ENCODE results near the gene KAZN.

The KAZN gene

DNA sequence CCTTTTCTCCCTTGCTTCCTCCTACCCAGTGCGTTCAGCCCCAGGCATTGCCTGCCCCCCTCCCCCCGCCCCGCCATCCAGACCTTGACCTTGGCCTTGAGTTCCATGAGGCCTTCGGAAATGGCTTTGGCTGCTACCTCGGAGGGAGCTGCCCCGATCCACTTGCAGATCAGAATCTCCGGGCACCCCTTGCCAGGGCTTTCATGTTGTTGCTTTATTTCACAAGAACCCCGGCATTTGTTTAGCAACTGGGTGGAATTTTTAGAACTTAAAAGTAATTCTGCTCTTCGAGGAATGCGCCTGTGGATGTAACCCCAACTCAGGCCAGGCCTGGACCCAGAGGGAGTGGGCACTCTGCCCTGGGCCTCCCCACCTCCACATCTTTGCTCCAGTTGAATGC is 401.0 kb downstream of the KAZN start:
- no peak for DNase-seq

DNA sequence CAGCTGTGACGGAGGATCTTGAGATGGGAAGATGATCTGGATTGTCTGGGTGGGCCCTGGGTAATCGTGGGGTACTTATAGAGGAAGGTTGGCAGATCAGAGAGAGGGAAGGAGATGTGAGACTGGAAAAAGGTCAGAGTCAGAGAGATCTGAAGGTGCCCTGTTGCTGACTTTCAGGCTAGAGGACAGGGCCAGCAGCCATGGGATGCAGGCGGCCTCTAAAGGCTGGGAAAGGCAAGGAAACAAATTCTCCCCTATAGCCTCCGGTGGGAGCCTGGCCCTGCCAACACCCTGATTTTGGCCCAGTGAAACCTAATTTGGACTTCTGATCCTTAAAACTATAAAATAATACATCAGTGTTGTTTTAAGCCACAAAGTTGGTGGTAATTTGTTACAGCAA is 401.5 kb downstream of the KAZN start:
- DNase-seq: no peak

DNA sequence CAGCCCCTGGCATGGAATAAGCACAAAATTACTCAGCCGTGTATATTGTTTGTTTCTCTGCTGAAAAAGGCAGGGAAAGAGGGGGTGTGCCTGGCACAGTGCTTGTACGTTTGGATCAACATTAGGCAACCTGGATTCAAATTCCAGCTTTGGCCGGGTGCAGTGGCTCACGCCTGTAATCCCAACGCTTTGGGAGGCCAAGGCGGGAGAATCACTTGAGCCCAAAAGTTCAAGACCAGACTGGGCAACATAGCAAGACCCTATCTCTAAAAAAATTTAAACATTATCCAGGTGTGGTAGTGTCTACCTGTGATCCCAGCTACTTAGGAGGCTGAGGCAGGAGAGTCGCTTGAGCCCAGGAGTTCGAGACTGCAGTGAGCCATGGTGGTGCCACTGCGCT is 402.2 kb downstream of the KAZN start:
- DNase-seq: no peak

DNA sequence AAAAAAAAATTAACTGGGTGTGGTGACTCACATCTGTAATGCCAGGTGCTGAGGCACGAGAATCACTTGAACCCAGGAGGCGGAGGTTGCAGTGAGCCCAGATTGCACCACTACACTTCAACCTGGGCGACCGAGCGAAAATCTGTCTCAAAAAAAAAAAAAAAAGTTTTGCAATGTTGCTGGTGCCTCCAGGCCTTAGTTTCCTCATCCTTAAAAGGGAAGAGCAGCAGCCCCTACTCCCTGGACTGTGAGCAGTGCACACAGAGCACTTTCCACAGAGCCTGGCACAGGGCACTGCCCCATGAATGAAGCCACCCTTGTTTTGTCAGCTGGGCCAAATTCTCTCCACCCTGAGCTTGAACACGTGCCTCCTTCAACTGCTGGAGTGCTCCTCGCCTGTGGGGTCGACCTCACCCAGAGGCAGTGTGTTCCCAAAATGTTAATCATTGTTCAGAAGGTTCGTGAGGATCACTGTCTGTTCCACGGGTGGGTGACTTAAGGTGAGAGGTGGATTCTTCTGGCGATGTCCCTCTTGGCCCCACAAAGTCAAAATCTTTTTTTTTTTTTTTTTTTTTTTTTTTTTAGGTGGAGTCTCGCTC is 402.9 kb downstream of the KAZN start:
- no peak for DNase-seq

DNA sequence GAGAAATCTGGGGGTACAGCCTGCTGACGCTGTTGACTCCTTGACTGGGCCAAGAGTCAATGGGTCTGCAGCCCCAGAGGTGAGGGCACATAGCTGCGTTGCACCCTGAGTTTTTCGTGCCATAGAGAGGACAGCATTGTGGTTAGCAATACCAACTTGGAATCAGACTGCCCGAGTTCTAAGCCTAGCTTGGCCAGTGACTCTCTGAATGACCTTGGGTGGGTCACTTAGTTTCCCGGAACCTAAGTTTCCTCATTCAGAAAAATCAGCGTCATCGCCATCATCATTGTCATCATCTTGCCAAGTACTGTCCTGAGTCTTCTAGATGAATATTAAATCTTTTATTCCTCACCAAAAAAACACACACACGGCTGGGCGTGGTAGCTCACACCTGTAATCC is 403.8 kb downstream of the KAZN start:
- no peak for DNase-seq

DNA sequence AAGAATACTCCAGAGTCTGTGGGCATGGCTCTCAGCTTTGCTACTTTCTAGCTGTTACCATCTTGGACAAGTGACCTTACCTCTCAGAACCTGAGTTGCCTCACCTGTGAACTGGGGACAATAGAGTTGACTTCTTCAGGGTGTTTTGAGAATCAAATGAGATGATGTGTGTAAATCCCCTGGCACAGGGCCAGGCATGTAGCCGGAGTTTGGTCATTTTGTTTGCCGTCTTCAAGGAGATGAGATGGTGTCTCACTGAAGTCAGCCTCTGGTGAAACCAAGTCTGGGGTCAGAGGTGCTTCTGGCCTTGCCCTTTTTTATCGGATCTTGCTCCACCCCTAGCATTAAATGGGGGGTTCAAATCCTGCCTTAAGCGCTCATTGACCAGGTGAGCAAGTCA is 405.9 kb downstream of the KAZN start:
- no peak for DNase-seq

DNA sequence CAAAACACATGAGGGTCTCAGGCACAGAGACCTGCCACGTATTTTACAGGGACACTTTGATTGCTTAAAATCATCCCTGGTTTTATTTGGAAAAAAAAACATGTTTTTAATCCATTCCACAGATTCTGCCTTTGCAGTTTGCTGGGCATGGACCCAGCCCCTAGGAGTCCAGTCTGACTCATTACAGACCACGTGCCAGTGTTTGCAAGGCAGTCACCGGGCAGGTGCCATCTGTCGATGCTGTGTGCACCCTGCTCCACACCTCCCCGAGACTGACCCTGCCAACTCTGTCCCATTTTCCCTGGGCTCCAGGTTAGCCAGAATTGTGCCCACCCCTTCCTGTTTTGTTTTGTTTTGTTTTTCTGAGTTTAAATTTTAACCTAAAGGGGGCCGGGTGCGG is 406.6 kb downstream of the KAZN start:
- no peak for DNase-seq

DNA sequence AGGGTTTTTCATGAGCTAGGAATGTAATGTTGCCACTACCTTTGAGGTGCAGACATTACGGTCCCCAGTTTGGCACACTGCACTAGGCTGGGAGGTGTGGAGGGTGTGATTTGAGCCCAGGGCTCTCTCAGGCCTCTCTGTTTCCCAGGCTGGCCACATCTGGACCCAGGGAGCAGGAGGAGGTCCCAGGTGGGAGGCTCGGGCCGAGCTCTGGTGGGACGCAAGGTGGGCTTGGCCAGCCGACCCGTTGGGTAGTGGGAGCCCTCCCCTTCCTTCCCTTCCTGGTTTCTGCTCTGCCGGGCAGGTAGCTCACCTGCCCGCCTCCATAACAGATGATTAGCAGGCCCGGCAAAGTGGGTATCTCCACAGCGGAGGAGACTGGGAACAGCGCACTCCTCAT is 408.9 kb downstream of the KAZN start:
- DNase-seq: no peak

DNA sequence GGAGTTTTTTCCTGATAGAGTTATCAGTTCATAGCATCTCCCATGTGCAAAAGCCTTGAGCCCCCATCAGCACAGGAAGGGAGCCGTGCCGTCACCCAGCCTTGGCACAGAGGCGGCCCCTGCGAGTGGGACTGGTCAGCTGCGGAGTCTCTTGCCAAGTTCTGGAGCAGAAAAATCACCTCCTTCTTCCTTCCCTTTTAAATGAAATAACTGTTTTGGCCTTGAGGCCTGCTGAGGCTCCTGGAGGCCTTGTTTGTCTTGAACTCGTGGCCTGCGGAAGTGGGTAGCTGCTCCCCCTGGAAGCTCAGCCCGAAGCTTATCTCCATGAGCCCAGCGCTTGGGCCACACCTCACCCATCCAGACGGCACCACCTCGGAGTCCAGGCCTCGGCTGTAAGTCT is 409.4 kb downstream of the KAZN start:
- DNase-seq: no peak

DNA sequence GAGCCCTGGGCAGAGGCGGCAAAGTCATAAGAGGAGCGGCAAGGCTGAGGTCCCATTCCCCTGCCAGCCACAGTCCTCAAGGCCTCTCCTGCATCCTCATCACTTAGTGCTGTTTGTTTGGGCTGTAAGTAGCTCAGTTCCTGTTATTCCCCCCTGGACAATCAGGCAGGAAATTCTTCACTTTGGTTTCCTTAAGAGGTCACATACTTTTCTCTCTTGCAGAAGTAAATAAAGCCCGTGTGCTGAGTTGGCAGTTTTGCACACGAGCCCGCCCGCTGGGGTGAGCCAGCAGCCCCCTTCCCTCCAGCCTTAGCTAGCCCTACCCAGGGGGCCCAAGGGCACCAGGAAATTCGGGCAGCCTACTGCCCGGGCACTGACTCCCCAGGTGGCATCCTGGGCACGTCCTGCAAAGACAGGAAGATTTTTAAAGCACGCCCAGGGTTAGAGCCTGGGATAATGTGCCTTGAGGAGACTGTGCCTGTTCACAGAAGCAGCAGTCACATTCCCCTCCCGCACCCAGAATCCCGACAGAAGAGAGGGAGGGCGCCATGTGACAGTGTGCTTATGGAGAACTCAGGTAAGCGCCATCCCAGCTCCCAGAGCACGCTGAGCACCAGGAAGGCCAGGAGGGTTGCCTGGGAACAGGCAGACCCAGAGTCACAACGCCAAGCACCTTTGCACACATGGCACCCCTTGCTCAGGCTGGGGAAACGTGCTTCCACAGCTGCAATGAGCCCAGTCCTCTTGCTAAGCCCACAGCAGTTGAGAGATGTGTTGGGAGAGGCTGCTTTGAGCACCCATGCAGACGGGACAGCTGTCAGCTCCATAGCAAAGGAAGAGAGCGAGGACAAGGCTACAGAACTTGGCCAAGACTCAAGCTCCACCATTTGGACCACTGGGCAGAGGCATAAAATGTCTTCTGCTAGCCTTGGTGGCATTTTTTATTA is 410.6 kb downstream of the KAZN start:
- DNase-seq: no peak

DNA sequence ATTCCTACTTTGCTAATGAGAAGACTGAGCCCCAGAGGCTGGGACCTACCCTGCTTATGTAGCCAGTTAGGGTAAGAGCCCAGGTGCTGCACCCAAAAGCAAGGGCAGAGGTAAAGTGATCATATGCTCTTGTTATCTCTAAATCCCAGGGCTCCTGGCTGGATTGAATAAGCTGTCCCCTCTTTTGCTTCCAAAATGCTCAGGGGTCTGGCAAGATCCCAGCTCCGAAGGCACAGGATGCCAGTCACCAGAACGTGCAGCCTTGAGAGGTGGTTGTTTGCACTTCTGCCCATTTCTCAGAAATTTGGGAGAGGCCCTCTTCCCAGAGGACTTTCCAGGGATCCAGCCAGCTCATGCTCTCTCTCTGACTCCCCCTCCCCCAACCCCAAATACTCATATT is 412.7 kb downstream of the KAZN start:
- no peak for DNase-seq

DNA sequence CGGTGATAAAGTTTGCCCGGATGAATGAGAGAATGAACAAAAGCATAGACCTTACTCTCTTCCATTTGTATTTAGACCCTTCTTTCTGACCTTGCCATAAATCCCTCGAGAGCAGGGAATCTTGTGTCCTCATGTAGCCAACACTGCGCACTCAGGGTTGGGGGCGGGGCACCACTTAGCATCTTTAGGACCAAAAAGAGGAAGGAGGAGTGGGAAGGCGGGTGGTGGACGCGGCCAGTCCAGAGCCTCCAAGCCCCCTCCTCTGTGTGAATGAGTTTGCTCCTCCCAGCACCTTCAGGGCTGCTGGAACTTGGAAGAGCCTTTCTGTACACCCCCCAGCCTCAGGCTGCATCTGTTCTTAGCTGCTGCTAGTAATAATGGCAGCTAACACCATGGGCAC is 413.2 kb downstream of the KAZN start:
- no peak for DNase-seq

DNA sequence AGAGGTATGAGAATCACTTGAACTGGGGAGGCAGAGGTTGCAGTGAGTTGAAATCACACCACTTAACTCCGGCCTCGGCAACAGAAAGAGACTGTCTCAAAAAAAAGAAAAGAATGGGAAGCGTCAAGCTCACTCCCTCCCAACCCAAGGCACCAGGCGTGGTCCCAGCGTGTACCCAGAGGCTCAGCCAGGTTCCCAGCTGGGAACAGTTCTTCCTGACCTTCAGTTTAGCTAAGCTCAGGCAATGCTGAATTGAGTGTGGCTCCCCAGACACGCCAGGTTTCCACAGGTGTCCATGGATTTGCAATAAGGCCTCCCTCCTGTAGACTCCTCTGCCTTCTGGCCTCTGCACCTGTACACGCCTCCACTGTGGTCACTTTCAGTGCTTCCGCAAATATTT is 414.3 kb downstream of the KAZN start:
- no peak for DNase-seq

DNA sequence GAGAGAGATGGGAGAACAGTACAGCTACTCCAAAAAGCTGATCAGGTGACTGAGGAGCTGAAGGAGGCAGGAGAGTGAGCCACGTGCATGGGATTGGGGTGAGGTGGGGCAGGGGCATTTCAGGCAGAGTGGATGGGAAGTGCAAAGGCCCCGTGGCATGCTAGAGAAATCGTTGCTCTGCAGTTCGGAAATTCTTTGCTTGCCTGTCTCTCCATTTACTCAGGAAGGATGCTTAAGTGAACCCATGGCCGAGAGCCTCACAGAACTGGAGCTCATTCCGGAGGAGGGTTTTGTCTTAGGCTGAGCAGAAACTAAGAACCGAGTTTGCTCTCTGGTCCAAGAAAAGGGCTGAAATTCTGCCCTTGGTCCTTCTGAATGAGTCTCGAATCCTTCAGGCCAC is 415.3 kb downstream of the KAZN start:
- DNase-seq: no peak

DNA sequence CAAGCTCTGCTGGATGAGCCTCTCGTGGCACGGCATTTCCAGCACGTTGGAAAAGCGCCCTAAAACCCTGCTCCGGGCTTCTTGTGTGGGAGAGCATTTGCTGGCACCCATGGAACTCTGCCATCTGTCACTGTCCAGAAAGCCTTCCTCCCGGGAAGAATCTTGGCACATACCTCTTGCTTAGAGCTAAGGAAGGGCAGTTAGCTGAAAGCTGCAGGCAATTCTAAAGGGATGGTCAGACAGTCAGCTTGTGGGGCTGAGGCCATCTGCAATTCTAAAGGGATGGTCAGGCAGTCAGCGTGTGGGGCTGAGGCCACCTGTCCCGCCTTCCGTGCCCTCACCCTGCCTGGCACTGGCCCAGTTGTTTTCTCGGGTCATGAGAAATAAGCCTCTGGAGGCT is 416.0 kb downstream of the KAZN start:
- no peak for DNase-seq

DNA sequence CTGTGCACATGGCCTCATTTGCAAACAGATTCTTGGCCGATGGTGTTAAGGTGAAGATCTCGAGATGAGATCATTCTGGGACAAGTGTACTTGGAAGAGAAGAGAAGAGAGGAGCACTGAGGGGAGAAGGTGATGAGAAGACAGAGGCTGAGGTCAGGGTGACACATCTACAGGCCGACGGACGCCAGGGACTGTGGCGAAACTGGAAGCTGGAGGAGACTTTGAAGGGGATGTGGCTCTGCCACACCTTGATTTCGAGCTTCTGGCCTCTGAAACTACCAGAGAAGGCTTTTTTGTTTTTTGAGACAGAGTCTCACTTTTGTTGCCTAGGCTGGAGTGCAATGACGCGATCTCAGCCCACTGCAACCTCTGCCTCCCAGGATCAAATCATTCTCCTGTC is 417.5 kb downstream of the KAZN start:
- DNase-seq: no peak

DNA sequence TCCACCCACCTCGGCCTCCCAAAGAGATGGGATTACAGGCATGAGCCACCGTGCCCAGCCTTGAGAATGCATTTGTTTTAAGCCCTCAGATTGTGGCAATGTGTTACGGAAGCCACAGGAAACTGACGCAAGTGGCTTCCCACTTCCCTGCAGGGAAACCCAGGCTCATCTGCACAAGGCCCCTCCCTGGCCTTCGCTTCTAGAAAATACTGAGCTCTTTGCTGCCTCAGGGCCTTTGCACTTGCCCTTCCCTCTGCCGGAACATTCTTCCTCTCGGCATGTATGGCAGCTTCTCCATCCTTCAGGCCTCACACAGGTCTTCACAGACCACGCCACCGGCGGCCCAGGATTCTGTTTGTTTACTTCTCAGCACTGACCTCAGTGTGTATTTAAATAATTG is 418.0 kb downstream of the KAZN start:
- no peak for DNase-seq

DNA sequence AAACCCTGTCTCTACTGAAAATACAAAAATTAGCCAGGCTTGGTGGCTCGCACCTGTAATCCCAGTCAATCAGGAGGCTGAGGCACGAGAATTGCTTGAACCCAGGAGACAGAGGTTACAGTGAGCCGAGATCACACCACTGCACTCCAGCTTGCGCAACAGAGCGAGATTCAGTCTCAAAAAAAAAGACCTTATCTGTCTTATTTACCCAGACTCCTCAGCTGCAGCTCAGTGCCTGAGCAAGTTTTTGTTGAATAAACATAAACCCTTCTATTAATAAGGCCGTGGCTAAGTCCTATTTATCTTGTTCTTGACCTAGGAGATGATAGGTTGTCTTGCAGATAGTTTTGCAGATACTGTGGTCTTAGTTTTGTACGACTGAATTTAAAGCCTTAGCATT is 418.6 kb downstream of the KAZN start:
- no peak for DNase-seq

DNA sequence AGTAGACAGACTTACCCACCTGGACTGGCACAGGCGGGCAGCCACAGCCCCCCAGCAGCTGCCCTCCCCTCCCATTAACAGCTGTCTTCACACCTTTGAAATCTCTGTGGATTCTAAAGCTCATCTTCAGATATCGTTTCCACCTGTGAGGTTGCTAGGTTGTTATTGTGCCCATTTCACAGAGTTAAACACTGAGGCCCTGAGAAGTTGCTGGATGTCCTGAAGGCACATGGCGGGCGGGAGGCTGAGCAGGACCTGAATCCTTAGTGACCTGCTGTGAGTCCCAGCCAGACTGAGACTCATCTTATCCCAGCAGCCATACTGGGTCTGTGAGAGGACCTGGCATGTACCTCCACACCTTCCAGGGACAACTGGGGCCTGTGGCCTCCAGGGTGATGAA is 420.3 kb downstream of the KAZN start:
- DNase-seq: no peak

DNA sequence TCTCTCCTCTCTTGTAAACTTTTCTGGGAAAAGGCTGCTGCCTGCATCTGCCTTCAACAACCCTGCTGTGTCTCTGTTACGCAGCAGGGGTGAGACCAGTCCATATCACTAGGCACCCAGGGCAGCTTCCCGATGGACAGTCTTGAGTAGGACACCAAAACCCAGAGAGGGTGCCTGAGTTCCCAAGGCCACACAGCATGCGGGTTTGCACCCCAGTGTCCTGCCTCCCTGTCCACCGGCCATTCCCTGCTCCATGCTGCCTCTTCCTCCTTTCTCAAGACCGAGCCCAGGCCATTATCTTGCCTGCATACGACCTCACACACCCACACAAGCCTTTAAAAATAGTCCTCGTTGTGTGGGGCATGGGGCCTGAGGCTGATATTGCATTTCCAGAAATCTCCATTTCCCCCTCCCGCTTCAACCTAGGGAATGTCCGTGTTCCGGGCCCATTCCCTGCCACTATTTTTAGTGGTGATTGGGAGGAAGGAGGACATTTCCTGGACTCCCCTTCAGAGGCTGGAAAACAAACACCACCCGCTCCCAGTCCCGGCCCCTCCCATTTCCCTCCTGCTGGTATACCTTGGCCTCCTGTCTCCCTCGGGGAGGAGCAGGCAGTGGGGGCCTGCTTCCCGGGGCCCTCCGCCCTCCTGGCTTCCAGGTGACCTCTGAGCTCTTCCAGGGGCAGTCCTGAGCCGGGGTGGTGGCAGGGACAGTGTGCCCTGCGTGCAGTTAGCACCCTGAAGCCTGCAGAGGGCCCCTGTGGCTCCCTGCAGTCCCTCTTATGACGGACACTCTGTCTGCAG is 422.7 kb downstream of the KAZN start:
- DNase-seq: no peak

DNA sequence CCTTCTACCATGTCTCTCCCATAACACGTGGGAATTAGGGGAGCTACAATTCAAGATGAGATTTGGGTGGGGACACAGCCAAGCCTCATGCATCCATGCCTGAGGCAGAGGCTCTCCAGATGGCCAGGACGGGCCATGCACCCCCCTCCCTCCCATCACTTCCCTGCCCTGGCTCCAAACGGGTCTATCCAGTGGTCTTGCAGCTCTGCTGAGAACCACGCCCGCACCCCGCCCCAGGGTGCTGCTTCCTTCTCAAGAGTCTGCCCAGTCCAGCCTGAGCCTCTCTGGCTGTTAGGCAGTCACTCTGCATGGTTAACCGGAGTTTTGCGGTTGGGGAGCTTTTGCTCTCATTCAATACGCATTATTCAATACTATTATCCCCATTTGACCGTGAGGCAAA is 423.6 kb downstream of the KAZN start:
- no peak for DNase-seq

DNA sequence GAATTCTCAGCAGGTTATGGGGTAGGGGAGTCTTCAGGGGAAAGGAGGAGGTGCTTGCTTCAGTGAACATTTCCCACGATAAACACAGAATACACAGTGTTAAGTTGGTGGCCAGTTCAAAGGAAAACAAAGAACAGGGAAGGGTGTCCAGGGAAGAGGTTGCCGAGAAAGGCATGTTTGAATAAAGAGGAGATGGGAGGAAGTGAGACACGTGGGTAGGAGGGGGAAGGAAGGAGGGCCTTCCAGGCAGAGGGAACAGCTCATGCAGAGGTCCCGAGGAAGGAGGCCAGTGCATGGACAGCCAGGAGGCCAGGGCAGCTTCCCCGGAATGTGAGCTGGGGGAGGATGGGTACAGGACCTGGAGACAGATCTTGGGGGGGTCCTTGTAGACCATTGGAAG is 424.7 kb downstream of the KAZN start:
- no peak for DNase-seq

DNA sequence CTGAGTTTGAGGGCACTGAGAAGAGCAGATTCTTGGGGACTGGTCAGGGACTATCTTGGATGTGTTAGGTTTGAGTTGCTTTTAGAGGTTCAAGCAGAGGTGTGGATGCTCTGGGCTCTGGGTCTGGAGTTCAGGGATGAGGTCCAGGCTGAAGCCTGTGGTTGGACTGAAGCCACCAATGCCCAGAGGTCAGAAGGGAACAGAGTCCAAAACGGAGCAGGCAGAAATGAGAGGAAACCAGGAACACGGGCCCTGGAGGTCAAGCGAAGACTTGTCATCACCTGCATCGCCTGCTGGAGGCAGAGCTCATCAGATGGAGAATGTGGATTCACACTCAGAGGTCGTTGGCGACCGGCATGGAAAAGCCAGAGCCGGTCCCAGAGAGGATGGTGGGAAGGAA is 425.5 kb downstream of the KAZN start:
- no peak for DNase-seq

DNA sequence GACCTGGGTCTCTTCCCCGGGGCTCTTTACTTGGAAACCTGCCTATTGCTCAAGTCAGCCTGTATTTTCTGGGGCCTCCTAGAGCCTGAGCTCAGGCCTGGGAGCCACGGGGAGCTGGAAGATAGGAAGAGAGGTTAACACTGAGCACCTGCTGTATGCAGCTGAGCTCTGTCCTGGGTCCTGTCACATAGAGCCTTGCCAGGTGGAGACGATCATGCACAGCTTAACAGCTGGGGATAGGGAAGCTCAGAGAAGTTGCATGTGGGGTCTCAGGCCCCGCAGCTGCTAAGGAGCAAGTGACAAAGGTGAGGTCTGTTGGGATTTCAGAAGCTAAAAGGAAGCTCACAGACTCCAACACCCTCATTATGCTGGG is 427.6 kb downstream of the KAZN start:
- no peak for DNase-seq

Measured in activated T-cell treated with anti-CD3 and anti-CD28 coated beads for 4 hours (primary cell).